ENCODE measurements around the gene ACVR2B.
"Not testable (repeated sequence)": the region's sequence is repeated elsewhere in the genome, so short reads cannot be mapped to it uniquely, and the experiment has no call there.

Gene ACVR2B

GRCh38 chr3:38453075-38453912 lies at the start of gene ACVR2B:
Gene ACVR2B (plus strand): TSS chr3:38453890. CDS start chr3:38454323, 433 bp downstream.
- in situ Hi-C loops (cut with MboI; ENCODE audit: low sequenced_read_pairs): no loop called here

- in situ Hi-C loops (cut with MboI; ENCODE audit: low sequenced_read_pairs): no loop called here
Observed at GRCh38 chr3:38404286-38404685, 49.4 kb upstream of the ACVR2B start.

- in situ Hi-C loops (cut with MboI; ENCODE audit: low sequenced_read_pairs): no loop called here
Observed at GRCh38 chr3:38411591-38411990, 42.1 kb upstream of the ACVR2B start.

- in situ Hi-C loops (cut with MboI; ENCODE audit: low sequenced_read_pairs): not testable (repeated sequence)
Observed at GRCh38 chr3:38420758-38421157, 32.9 kb upstream of the ACVR2B start.

- in situ Hi-C loops (cut with MboI; ENCODE audit: low sequenced_read_pairs): no loop called here
Observed at GRCh38 chr3:38421679-38422336, 31.9 kb upstream of the ACVR2B start.

- in situ Hi-C loops (cut with MboI; ENCODE audit: low sequenced_read_pairs): not testable (repeated sequence)
Observed at GRCh38 chr3:38426798-38427426, 26.8 kb upstream of the ACVR2B start.

- in situ Hi-C loops (cut with MboI; ENCODE audit: low sequenced_read_pairs): not testable (repeated sequence)
Observed at GRCh38 chr3:38432871-38433658, 20.6 kb upstream of the ACVR2B start.

- in situ Hi-C loops (cut with MboI; ENCODE audit: low sequenced_read_pairs): not testable (repeated sequence)
Observed at GRCh38 chr3:38433661-38434060, 20.0 kb upstream of the ACVR2B start.

GRCh38 chr3:38438436-38439069 lies 15.1 kb upstream of the ACVR2B start:
- in situ Hi-C loops (cut with MboI; ENCODE audit: low sequenced_read_pairs): not testable (repeated sequence)

GRCh38 chr3:38443205-38443604 lies 10.5 kb upstream of the ACVR2B start:
- in situ Hi-C loops (cut with MboI; ENCODE audit: low sequenced_read_pairs): not testable (repeated sequence)

GRCh38 chr3:38446085-38446686 lies 7.5 kb upstream of the ACVR2B start:
- in situ Hi-C loops (cut with MboI; ENCODE audit: low sequenced_read_pairs): no loop called here

- in situ Hi-C loops (cut with MboI; ENCODE audit: low sequenced_read_pairs): no loop called here
Observed at GRCh38 chr3:38446812-38447211, 6.9 kb upstream of the ACVR2B start.

GRCh38 chr3:38450853-38451252 lies 2.8 kb upstream of the ACVR2B start:
- in situ Hi-C loops (cut with MboI; ENCODE audit: low sequenced_read_pairs): no loop called here

- in situ Hi-C loops (cut with MboI; ENCODE audit: low sequenced_read_pairs): no loop called here
Observed at GRCh38 chr3:38453913-38454177, 155 bp downstream of the ACVR2B start.

GRCh38 chr3:38454178-38454883 lies 641 bp downstream of the ACVR2B start:
- in situ Hi-C loops (cut with MboI; ENCODE audit: low sequenced_read_pairs): no loop called here

- in situ Hi-C loops (cut with MboI; ENCODE audit: low sequenced_read_pairs): no loop called here
Observed at GRCh38 chr3:38454884-38455638, 1.4 kb downstream of the ACVR2B start.

GRCh38 chr3:38455639-38456430 lies 2.1 kb downstream of the ACVR2B start:
- in situ Hi-C loops (cut with MboI; ENCODE audit: low sequenced_read_pairs): no loop called here
